ENCODE measurements around the gene NPTXR.
"Not testable (repeated sequence)": the region's sequence is repeated elsewhere in the genome, so short reads cannot be mapped to it uniquely, and the experiment has no call there.

The NPTXR gene

GRCh38 chr22:38830026-38830844 lies 13.6 kb downstream of the NPTXR start:
- DNase-seq = no peak

GRCh38 chr22:38829485-38829884 lies 14.3 kb downstream of the NPTXR start:
- no peak for DNase-seq

- no peak for DNase-seq
Observed at GRCh38 chr22:38828616-38829205, 15.1 kb downstream of the NPTXR start.

GRCh38 chr22:38828191-38828590 lies 15.6 kb downstream of the NPTXR start:
- no peak for DNase-seq

GRCh38 chr22:38827510-38827909 lies 16.3 kb downstream of the NPTXR start:
- no peak for DNase-seq

- no peak for DNase-seq
Observed at GRCh38 chr22:38826801-38827200, 17.0 kb downstream of the NPTXR start.

- DNase-seq = no peak
Observed at GRCh38 chr22:38826386-38826785, 17.4 kb downstream of the NPTXR start.

- no peak for DNase-seq
Observed at GRCh38 chr22:38824585-38824984, 19.2 kb downstream of the NPTXR start.

- no peak for DNase-seq
Observed at GRCh38 chr22:38823637-38824036, 20.2 kb downstream of the NPTXR start.

- no peak for DNase-seq
Observed at GRCh38 chr22:38823076-38823475, 20.8 kb downstream of the NPTXR start.

GRCh38 chr22:38820020-38820419 lies 23.8 kb downstream of the NPTXR start:
- no peak for DNase-seq

- no peak for DNase-seq
Observed at GRCh38 chr22:38819387-38819940, 24.4 kb downstream of the NPTXR start.

- no peak for DNase-seq
Observed at GRCh38 chr22:38817196-38817595, 26.6 kb downstream of the NPTXR start.

- no peak for DNase-seq
Observed at GRCh38 chr22:38815842-38816241, 28.0 kb downstream of the NPTXR start.

GRCh38 chr22:38811241-38811640 lies 32.6 kb downstream of the NPTXR start:
- DNase-seq = no peak

- DNase-seq = not testable (repeated sequence)
Observed at GRCh38 chr22:38805041-38805593, 38.7 kb downstream of the NPTXR start.

GRCh38 chr22:38802671-38803121 lies 41.1 kb downstream of the NPTXR start:
- no peak for DNase-seq

GRCh38 chr22:38799265-38800002 lies 44.4 kb downstream of the NPTXR start:
- no peak for DNase-seq

GRCh38 chr22:38798496-38798895 lies 45.3 kb downstream of the NPTXR start:
- no peak for DNase-seq

- no peak for DNase-seq
Observed at GRCh38 chr22:38796262-38796957, 47.4 kb downstream of the NPTXR start.

- no peak for DNase-seq
Observed at GRCh38 chr22:38795569-38795968, 48.3 kb downstream of the NPTXR start.

GRCh38 chr22:38793721-38794466 lies 49.9 kb downstream of the NPTXR start, which contains the start of gene DNAL4:
Gene DNAL4, minus strand, starts transcription at chr22:38794143. Its CDS starts 11,412 bp downstream, at chr22:38782731.
- peak; percentile 78 for DNase-seq
